NCI-H82 (cell line): Measurements from ENCODE around the gene PPFIA3.

Experiments
- DNase-seq: peaks from one replicate; lab custom pipeline; 2025; lab: John Stamatoyannopoulos, UW

PPFIA3 gene

GRCh38 chr19:49182848-49183375 lies 63.6 kb downstream of the PPFIA3 start:
- DNase-seq, result no peak

- DNase-seq, result no peak
Measured at GRCh38 chr19:49186108-49186507, 66.8 kb downstream of the PPFIA3 start.

- DNase-seq, result no peak
Measured at GRCh38 chr19:49188626-49189200, 69.4 kb downstream of the PPFIA3 start.

DNA sequence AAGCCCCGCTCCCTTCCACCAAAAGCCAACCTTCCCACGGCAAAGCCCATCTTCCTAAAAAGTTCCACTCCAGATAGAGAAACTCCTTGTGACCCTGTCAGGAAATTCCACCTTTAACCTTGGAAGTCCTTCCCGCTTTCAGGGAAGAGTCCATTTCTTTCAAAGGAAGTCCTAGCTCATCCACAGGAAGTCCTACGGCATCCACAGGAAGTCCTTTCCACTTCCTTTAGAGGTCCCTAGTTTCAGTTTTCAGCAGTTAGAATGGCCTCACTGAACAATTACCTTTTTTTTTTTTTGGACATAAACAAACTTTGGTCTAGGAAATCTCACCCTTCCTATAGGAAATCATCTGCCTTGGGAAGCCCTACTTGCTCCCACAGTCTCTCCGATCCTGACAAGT lies 69.9 kb downstream of the PPFIA3 start:
- DNase-seq, result no peak

GRCh38 chr19:49190781-49191180 lies 71.4 kb downstream of the PPFIA3 start:
- no peak for DNase-seq

- no peak for DNase-seq
Measured at GRCh38 chr19:49193822-49194394, 74.6 kb downstream of the PPFIA3 start.

GRCh38 chr19:49194408-49194807 lies 75.1 kb downstream of the PPFIA3 start:
- DNase-seq, result no peak

DNA sequence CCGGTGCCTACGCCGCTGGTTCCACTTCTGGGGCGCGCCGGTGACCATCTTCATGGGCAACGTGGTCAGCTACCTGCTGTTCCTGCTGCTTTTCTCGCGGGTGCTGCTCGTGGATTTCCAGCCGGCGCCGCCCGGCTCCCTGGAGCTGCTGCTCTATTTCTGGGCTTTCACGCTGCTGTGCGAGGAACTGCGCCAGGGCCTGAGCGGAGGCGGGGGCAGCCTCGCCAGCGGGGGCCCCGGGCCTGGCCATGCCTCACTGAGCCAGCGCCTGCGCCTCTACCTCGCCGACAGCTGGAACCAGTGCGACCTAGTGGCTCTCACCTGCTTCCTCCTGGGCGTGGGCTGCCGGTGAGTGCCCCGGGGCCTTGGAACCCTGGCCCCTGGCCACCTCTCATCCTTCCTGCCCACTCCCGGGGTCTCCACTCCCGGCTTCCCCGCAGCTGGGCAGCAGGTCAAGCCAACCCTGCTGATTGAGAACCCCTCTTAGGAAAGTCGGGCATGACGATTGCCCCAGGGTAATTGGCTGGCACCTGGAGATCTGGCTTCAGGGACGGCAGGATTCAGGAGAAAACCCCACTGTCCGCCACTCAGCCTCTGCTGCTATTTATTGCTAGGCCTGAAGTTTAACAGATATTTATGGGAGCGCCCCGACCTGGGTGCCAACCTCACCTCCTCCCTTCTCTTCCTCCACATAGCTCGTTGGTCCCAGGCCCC lies 77.3 kb downstream of the PPFIA3 start:
- no peak for DNase-seq

- no peak for DNase-seq
Measured at GRCh38 chr19:49200238-49200862, 81.0 kb downstream of the PPFIA3 start.
